Measurements from ENCODE around the gene ATG101. TPM values are rescaled to one million over a fixed set of nuclear protein-coding genes. Genes with fewer than 3 reads are reported as not detected.
"Not testable (repeated sequence)": the region's sequence is repeated elsewhere in the genome, so short reads cannot be mapped to it uniquely, and the experiment has no call there.

The ATG101 gene
- total RNA-seq, 1 donor from 2014 or later, result 27.7 TPM

DNA sequence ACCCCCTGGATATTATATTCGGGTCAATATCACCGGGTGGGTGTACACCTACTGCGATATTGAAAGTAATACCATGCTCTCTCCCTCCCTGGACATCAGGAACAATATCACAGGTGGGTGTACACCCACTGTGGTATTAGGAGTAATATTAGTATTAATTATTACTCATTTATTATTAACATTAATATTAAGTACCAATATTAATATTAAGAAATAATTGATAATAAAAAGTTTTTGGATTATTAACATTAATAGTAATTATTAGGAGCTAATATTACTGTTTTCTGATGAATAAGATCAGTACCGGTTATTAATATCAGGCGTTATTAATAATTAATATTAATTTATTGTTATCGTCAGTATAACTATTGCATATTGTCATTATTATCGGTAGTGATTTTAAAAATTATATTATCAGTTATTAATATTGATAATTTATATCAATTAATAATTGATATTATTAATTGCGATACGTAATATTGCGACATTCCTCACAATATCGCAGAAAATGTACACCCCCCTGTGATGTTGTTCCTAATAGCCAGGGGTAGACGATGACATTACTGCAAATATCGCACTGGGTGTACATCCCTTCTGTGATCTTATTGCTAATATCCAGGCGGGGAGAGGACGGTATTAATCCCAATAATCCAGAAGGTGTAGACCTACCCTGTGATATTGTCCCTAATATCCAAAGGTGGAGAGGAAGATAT is 26.7 kb downstream of the ATG101 start:
- no peak for DNase-seq (ENCODE audit: extremely low spot score in 2 of 2)
- Histone ChIP-seq H3K36me3 (no peaks in the 10 kb centered on the region), H3K4me1 (no peaks in the 10 kb centered on the region), H3K27ac (no peak overlapping the region), H3K4me3 (no peak overlapping the region), H3K27me3 (no peaks in the 10 kb centered on the region), H3K9me3 (no peaks in the 10 kb centered on the region)
- intact Hi-C loops (cut with DNase I), result no loop called here
- TF ChIP-seq POLR2AphosphoS5 (IDR thresholded peaks at IDR 0.05; ENCODE audit: insufficient read depth in 1 of 2, low read depth in 1 of 2), result no peak
- TF ChIP-seq, protein P1, sequence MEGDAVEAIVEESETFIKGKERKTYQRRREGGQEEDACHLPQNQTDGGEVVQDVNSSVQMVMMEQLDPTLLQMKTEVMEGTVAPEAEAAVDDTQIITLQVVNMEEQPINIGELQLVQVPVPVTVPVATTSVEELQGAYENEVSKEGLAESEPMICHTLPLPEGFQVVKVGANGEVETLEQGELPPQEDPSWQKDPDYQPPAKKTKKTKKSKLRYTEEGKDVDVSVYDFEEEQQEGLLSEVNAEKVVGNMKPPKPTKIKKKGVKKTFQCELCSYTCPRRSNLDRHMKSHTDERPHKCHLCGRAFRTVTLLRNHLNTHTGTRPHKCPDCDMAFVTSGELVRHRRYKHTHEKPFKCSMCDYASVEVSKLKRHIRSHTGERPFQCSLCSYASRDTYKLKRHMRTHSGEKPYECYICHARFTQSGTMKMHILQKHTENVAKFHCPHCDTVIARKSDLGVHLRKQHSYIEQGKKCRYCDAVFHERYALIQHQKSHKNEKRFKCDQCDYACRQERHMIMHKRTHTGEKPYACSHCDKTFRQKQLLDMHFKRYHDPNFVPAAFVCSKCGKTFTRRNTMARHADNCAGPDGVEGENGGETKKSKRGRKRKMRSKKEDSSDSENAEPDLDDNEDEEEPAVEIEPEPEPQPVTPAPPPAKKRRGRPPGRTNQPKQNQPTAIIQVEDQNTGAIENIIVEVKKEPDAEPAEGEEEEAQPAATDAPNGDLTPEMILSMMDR (IDR thresholded peaks at IDR 0.05), result no peak
- TF ChIP-seq POLR2A (IDR thresholded peaks at IDR 0.05), result no peak

DNA sequence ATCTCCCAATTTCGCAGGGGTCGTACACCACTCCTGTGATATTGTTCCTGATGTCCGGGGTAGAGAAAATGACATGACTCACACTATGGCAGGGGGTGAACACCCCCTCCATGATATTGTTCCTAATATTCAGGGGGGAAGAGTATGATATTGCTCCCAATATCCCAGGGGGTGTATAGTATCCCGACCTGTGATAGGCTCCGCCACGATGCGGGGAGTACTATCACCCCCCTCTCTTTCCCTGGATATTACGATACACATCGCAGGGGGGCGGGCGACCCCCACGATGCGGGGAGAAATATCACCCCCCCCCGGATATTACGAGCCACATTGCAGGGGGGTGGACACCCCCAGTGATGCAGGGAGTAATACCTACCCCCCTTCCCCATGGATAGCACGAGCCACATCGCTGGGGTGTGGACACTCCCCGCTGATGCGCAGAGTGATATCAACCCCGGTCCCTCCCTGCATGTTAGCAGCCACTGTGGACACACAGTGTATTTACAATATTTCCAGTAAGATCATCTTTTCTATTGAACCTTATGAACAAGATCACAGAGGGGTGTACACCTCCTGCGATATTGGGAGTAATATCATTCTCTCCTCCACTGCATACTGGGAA is 27.4 kb downstream of the ATG101 start:
- TF ChIP-seq POLR2A (IDR thresholded peaks at IDR 0.05) (no peak), POLR2AphosphoS5 (IDR thresholded peaks at IDR 0.05; ENCODE audit: insufficient read depth in 1 of 2, low read depth in 1 of 2) (no peak)
- TF ChIP-seq, protein P1 (IDR thresholded peaks at IDR 0.05), result no peak
- Histone ChIP-seq H3K4me3 (no peak overlapping the region), H3K9me3 (no peaks in the 10 kb centered on the region), H3K4me1 (no peaks in the 10 kb centered on the region), H3K27ac (no peak overlapping the region), H3K27me3 (no peaks in the 10 kb centered on the region), H3K36me3 (no peaks in the 10 kb centered on the region)
- intact Hi-C loops (cut with DNase I), result no loop called here
- DNase-seq (ENCODE audit: extremely low spot score in 2 of 2), result peak in 1 of 2 donors; percentile 81

DNA sequence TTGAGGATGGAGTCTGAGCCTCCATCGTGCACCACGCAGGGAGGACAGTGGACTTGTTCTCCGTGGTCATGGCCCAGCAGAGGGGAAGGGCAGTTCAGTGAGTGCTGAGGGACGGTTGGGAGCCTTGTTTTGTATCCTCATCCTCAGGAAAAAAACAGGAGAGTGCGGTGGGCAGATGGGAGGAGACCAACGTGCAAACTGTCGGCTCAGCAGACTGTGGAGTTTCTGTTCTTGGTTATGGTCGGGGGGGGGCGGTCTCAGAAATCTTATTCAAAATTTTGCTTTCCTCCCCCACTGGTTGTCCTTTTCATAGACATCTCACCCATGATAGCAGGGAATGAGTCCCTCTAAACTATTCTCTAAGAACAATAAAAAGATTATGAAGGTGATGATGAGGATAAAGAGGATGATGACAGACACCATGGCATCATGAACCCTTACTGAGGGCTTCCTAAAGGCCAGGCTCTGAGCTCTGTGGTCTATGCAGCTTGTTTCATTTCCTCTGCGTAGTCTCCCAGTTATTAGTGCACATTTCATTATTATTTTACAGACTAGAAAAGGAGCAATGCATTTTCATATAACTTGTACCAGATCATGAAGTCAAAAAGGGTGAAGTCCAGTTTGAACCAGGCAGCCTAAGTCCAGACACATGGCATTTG is 34.8 kb downstream of the ATG101 start:
- H3K9me3 ChIP-seq; H3K27me3 ChIP-seq; DNase-seq (ENCODE audit: extremely low spot score in 2 of 2): not testable (repeated sequence)

DNA sequence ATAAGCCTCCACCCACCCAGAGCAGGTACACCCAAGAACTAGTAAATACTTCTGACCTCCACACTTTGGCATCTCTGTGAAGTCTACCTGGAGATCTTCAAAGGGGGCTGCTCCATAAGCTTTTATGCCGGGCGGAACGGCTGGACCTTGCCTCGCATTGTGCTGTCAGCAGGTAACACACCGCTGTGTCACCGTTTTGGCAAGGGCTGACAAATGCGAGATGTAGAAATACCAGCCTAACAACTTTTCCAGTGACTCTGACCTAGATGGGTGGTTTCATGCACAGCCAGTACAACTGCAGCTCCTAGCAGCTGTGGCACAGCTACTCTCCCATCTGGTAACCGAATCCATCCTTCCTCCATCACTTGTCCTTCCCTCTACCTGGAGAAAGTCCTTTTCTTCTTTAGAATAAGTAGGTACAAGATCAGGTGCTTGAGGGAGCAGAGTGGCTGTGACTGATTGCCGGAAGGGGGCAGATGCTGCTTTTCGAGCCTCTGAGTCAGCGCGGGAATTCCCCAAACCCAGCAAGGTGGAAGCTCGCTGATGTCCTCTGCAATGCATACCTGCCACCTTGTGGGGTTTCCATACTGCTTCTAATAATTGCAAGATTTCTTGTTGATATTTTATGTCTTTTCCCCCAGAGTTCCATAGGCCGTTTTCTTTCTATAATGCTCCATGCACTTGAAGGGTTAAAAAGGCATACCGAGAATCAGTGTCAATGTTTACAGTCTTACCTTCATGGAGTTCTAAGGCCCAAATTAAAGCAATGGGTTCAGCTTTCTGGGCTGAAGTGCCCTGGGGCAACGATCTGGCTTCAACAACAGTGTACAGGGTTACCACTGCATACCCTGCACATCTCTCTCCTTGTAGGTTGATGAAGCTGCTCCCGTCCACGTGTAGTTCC is 46.7 kb downstream of the ATG101 start:
- H3K27ac ChIP-seq; DNase-seq (ENCODE audit: extremely low spot score in 2 of 2); H3K4me3 ChIP-seq; H3K4me1 ChIP-seq; H3K9me3 ChIP-seq; H3K36me3 ChIP-seq; intact Hi-C loops (cut with DNase I); H3K27me3 ChIP-seq: not testable (repeated sequence)

More for the DNA sequence above, 34.8 kb downstream of the ATG101 start:
- H3K36me3 ChIP-seq; H3K4me1 ChIP-seq; intact Hi-C loops (cut with DNase I); H3K4me3 ChIP-seq; H3K27ac ChIP-seq: not testable (repeated sequence)

DNA sequence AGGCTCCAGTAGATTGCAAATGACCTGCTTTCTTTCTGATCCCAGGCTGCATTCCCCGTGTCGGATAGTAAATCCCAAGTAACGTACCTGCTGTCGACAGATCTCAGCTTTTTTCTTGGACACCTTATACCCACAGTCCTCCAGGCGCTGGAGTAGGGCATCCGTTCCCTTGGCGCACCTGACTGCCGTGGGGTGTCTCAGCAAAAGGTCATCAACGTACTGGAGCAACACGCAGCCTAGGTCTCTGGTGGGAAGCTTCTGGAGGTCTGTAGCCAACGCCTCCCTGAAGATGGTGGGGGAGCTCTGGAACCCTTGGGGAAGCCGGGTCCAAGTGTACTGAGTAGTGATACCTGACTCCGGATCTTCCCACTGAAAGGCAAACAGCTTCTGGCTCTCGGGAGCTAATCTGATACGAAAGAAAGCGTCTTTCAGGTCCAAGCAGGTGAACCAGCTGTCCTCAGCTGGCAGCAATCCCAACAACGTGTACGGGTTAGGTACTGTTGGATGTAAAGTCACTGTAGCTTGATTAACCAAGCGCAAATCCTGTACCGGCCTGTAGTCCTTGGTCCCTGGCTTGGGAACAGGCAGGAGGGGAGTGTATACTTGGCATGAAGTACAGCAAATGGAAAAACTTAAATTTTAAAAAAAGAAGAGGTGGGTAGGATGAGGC is 48.2 kb downstream of the ATG101 start:
- H3K27me3 ChIP-seq; H3K9me3 ChIP-seq; H3K36me3 ChIP-seq; H3K4me1 ChIP-seq; H3K4me3 ChIP-seq; intact Hi-C loops (cut with DNase I); H3K27ac ChIP-seq: not testable (repeated sequence)
- peak in 1 of 2 donors; percentile 88 for DNase-seq (ENCODE audit: extremely low spot score in 2 of 2)

All from vagina (tissue), 2 donors.